Progenitor cell of endocrine pancreas (in vitro differentiated cells): ENCODE data around the gene CCDC159. TPM values are rescaled to one million over a fixed set of nuclear protein-coding genes. Genes with fewer than 3 reads are reported as not detected.

ENCODE experiments used
- DNase-seq: peaks from one replicate; pipeline ENCODE4 v3.0.0; 2021; ENCODE audit warnings: low spot score; ENCODE audit not compliant: unreplicated experiment
- H3K27ac Mint-ChIP-seq: 2 replicates; pipeline ENCODE4 v1.8.0; 2021; ENCODE audit warnings: mild to moderate bottlenecking, moderate library complexity, mixed read lengths
- H3K27me3 Mint-ChIP-seq: 2 replicates; pipeline ENCODE4 v1.8.0; 2021; ENCODE audit warnings: mixed read lengths
- H3K36me3 Mint-ChIP-seq: 2 replicates; pipeline ENCODE4 v1.8.0; 2022; ENCODE audit warnings: mixed read lengths; ENCODE audit not compliant: insufficient read depth
- H3K4me1 Mint-ChIP-seq: 2 replicates; pipeline ENCODE4 v1.8.0; 2021; ENCODE audit warnings: low read depth, mixed read lengths
- H3K4me3 Mint-ChIP-seq: 2 replicates; pipeline ENCODE4 v1.8.0; 2021; ENCODE audit warnings: low read depth, mild to moderate bottlenecking, moderate library complexity, mixed read lengths
- H3K9me3 Mint-ChIP-seq: 2 replicates; pipeline ENCODE4 v1.8.0; 2021; ENCODE audit warnings: low read depth, mixed read lengths
- CTCF ChIP-seq: fragments of 200-600 bp; sonication (generic); IDR thresholded peaks from one replicate; pipeline ENCODE4 v1.5.0; 2021; ENCODE audit warnings: antibody characterized with exemption, mild to moderate bottlenecking; ENCODE audit not compliant: unreplicated experiment
- total RNA-seq: library from RNA; stranded (reverse); gene quantifications from 2 replicates; pipeline ENCODE4 v1.2.1, GENCODE V29; 2021

The CCDC159 gene
- total RNA-seq, 1 donor from 2014 or later: 25.0 TPM

- no peak for TF ChIP-seq CTCF
- Mint-ChIP-seq H3K4me1 (peaks cover 9% of the 10 kb centered on the region), H3K27me3 (peaks cover 59% of the 10 kb centered on the region), H3K36me3 (no peaks in the 10 kb centered on the region), H3K9me3 (no peaks in the 10 kb centered on the region), H3K27ac (no peak overlapping the region), H3K4me3 (no peak overlapping the region)
- DNase-seq: no peak
Observed at GRCh38 chr19:11359421-11359820, 13.1 kb downstream of the CCDC159 start.

GRCh38 chr19:11361037-11361770, 14.9 kb downstream of the CCDC159 start:
- Mint-ChIP-seq H3K9me3 (no peaks in the 10 kb centered on the region), H3K36me3 (no peaks in the 10 kb centered on the region), H3K4me1 (peaks cover 3% of the 10 kb centered on the region), H3K27ac (no peak overlapping the region), H3K27me3 (peaks cover 52% of the 10 kb centered on the region), H3K4me3 (peak overlapping the region; percentile 46)
- peak; percentile 25 for TF ChIP-seq CTCF
- peak; percentile 79 for DNase-seq

GRCh38 chr19:11361771-11362731, 15.7 kb downstream of the CCDC159 start:
- Mint-ChIP-seq H3K27ac (no peak overlapping the region), H3K4me3 (no peak overlapping the region), H3K4me1 (peaks cover 1% of the 10 kb centered on the region), H3K9me3 (no peaks in the 10 kb centered on the region), H3K36me3 (no peaks in the 10 kb centered on the region), H3K27me3 (peaks cover 43% of the 10 kb centered on the region)
- TF ChIP-seq CTCF: no peak
- no peak for DNase-seq

- DNase-seq: no peak
- peaks cover 30% of the 10 kb centered on the region for H3K27me3 Mint-ChIP-seq
- H3K27ac Mint-ChIP-seq: no peak overlapping the region
- no peak for TF ChIP-seq CTCF
- peaks cover 1% of the 10 kb centered on the region for H3K4me1 Mint-ChIP-seq
- H3K4me3 Mint-ChIP-seq: no peak overlapping the region
- H3K9me3 Mint-ChIP-seq: no peaks in the 10 kb centered on the region
- peaks cover 2% of the 10 kb centered on the region for H3K36me3 Mint-ChIP-seq
Observed at GRCh38 chr19:11363881-11364280, 17.6 kb downstream of the CCDC159 start.

- Mint-ChIP-seq H3K4me3 (no peak overlapping the region), H3K9me3 (no peaks in the 10 kb centered on the region), H3K27me3 (peaks cover 25% of the 10 kb centered on the region), H3K4me1 (peaks cover 1% of the 10 kb centered on the region), H3K27ac (no peak overlapping the region), H3K36me3 (peaks cover 2% of the 10 kb centered on the region)
- TF ChIP-seq CTCF: no peak
- no peak for DNase-seq
Observed at GRCh38 chr19:11364296-11364904, 18.1 kb downstream of the CCDC159 start.
